Testis (tissue), 2 donors: Measurements from ENCODE around the gene PTPRN2.

Source experiments
- POLR2A ChIP-seq: fragments of 450-650 bp; IDR thresholded peaks from one replicate; pipeline ENCODE4 v1.6.1; 2017; ENCODE audit warnings: antibody characterized with exemption, mild to moderate bottlenecking, moderate library complexity
- TF ChIP-seq, protein P1 (sequence below), 3 experiments: fragments of 450-650 bp in 2 of 3; fragments of 200-600 bp in 1 of 3; sonication (generic) in 1 of 3; IDR thresholded peaks; one replicate each; pipeline ENCODE4 v1.5.1; 2016 to 2019; ENCODE audit warnings: antibody characterized with exemption in 3 of 3, mild to moderate bottlenecking in 2 of 3, moderate library complexity in 1 of 3

- TF ChIP-seq, protein P1, sequence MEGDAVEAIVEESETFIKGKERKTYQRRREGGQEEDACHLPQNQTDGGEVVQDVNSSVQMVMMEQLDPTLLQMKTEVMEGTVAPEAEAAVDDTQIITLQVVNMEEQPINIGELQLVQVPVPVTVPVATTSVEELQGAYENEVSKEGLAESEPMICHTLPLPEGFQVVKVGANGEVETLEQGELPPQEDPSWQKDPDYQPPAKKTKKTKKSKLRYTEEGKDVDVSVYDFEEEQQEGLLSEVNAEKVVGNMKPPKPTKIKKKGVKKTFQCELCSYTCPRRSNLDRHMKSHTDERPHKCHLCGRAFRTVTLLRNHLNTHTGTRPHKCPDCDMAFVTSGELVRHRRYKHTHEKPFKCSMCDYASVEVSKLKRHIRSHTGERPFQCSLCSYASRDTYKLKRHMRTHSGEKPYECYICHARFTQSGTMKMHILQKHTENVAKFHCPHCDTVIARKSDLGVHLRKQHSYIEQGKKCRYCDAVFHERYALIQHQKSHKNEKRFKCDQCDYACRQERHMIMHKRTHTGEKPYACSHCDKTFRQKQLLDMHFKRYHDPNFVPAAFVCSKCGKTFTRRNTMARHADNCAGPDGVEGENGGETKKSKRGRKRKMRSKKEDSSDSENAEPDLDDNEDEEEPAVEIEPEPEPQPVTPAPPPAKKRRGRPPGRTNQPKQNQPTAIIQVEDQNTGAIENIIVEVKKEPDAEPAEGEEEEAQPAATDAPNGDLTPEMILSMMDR (IDR thresholded peaks at IDR 0.05) = no peak
- no peak for TF ChIP-seq POLR2A
Observed at GRCh38 chr7:158620418-158620817, 32.8 kb upstream of the PTPRN2 start.
